GM21381 (cell line): ENCODE data around the gene TBKBP1.

Experiments used
- ATAC-seq: cut with Tn5 transposase; IDR thresholded peaks from one replicate; pipeline ENCODE4 v1.9.1; 2021; ENCODE audit warnings: mild to moderate bottlenecking, moderate library complexity; ENCODE audit not compliant: unreplicated experiment

TBKBP1 gene

DNA sequence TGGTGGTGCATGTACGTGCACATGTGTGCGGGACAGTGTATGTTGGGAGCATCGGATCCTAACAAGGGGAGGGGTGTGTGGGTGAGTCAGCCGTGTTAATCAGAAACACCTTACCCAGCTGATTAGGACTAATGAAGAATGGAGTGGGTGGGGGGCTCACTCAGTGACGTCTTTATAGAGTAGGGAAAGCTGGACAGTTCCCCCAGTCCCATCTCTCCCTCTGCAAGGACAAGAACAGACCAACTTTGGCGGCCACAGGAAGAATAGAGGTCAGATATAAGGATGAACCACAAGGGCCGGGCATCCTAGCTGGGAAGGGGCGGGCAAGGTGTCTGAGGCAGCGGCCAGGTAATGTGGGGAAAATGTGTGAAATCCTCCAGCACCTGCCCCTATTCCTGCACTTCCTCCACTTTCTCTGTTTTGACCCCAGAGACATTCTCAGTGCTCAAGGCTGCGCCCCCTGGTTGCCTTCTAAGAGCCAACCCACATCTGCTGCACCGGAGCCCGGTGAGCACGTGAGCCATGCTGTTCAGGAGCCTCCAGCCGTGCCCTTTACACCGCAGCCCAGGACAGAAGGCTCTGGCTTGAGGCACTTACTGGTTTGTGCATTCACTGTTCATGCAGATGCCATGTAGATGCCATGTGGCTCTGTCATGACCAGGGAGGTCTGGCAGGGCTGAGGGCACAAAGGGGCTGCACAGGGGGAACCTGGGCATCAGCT is 20.2 kb downstream of the TBKBP1 start:
- no peak for ATAC-seq

DNA sequence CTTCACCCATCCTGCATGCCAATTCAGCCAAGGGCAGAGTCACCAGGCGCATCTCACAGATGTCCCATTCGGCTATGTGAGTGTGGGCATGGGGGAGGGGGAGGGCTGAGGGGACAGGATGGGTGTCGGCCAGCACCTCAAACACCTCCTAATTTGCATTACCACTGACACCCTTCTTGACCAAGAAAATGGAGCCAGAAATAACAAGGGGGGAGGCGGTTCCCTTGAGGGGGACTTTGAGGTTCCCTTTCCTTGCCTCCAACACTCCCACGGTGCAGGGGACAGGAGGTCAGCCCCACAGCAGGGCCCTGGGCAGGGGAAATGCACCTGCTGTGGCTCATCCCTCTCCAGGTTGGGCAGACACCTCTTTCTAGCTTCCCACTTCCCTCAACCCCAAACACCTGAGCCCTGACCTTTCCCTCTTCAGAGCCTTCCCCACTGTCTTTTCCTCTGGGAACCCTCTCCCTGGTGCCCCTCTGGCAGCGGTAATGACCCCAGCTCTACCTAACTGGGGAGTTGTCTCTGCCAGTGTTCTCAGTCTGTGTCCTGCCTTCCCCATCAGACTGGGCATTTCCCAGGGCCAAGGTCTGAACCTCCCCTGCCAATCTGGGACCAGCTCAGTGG is 20.9 kb downstream of the TBKBP1 start:
- ATAC-seq = no peak

DNA sequence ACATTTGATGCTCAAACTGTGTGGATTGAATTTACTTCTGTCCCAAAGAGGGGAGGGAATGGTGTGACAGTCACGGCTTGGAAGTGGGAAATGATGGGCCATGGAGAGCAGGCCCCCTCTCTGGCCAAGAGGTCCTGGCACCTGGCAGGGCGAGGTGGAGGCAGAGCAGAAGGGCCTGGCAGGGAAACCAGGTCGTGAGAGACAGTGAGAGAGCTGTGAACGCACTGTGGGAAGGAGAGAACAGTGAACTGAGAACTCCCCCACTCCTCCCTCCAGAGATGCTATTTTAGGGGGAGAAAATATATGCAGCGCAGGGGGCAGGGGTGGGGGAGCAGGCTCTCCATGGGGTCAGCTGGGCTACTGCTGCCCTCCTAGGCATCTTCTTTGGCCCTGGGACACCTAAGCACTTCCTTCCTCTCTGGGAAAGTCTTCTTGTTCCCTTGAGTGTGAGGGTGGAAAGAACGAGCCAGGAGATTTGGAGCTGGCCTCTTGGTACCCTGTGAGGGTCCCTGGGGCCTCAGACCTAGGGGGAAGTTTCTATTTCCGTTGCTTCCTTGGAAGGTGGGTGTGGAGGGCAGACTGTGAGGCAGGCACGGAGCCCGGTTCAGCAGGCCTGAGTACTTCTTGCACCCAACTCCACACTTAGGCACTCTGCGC is 21.8 kb downstream of the TBKBP1 start:
- ATAC-seq = no peak

DNA sequence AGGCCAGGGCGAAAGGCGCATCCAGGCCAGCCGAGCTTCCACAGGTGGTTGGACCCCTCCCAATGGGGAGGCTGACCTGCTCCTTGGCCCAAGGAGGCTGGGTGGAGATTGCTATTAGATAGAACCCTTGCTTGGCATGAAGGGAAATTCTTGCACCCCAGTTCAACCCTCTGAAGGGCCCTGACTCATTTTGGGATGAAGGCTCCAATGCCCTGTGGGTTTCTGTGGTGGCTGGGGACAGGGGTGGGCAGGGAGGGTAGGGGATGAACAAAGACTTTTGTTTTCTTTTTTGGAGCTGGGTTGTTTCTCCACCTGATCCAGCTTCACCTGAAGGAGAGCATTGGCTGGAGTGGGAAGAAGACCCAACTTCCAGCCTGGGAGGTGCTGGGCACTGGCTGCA is 22.4 kb downstream of the TBKBP1 start:
- ATAC-seq = no peak

DNA sequence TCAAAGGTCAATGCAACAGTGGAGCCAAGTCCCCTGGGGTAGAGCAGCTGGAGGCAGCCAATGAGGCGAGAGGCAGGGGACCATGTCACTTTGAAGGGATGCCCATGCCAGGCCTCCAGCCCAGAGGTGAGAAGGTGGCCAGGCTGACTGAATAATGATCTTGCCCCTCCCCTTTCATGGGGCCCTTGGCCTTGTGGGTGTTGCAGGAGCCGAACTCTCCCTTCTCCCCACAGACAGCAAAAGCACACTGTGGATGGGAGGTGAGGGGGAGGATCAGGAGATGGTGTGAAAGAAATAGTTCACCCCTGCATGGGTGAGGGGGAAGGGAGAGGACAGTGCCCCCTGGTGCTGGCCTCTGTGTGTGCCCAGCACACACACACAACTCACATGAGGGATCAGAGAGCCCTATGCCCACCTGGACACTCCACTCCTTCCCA is 23.3 kb downstream of the TBKBP1 start:
- no peak for ATAC-seq

DNA sequence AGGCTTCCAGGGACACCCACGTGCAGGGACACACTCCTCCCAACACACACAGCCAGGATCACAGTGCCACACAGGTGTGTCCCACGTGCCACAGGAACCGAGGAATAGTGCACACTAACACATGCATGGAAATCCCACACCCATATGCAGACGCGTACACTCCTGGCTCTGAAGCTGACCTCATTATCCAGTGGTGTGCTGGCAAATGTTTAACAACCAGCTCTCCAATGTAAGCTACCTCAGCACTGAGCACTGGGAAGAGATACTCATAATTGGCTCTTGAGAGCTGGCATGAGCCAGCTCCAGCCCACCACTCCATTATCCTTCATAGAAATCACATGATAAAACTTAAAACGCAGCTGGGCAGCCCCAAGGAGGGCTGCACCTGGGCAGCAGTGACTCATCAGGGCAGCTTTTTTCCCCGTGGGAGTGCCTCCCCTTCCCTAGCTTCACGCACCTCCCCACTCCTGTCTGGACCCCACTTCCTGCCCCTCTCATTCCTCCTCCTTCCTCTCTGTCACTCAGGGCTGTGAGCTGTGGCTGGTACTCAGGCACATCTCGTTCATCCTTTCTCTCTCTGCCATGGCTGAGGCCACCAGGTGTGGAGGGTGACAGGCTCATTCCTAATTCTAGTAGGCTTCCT is 24.1 kb downstream of the TBKBP1 start:
- no peak for ATAC-seq

DNA sequence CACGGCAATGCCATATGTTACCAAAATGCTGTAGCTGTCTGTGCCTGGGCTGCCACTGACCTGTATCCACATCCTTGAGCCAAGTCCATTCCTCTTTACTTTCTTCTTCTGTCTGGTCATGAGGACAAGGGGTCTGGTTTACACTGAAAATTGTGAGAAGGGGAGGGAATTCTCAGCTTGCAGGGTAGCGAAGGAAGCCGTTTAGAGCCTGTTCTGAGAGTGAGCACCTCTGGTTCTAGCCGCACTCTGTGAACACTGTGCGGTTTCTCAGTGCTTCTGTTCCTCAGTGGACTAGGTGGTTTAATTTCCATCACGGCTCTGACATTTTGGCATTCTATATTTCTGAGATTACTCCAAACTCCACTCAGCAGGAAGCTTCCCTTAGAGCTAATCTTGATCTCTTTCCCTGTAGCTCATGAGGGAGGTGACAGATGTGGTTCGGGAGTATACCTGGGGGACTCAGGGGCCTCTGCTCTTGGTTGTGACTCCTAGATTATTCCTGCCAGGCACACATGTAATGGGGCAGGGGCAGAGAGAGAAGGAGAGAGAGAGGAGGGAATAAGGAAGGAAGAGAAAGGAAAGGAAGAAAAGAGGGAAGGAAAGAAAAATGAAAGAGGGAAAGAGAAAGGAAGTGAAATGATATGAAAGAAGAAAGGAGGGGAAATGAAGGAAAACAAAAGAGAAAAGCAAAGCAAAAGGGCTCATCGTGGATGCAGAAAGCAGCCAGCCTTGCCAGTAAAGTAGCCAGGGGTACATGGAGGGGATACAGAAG is 24.9 kb downstream of the TBKBP1 start:
- ATAC-seq = no peak

DNA sequence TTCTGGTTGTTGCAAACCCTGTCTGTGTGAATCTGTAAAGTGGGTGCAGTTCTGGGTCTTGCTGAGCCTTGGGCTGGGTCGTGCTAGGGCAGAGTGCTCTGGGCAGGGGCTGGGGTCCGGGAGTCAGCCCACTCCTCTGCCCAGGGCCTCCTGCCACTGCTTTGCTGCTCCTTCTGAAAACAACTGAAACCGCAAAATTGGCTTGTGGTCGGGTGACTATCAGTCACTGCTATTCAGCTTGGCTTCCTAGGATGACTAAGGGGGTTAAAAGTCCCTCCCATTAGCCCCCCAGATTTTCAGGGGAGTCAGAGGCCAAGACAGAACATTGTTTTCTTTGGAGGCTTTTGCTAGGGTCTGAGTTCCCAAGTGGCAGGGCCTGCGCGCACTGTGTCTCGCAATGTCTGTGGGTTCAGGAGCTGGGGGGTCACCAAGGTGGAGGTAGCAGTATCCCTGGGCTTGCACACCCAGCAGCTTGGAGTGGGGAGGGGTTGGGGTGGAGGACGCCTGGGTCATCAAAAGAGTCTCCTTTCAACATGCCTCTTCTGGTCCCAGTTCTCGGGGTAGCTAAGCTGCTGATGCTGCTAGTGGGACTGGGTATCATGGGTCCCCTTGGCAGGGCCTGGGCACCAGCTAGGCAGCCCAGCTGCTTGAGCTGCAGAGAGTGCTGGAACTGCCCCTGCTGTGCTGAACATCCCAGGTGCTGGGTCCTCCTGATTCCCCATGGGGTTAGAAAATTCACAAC is 25.6 kb downstream of the TBKBP1 start:
- ATAC-seq = no peak

DNA sequence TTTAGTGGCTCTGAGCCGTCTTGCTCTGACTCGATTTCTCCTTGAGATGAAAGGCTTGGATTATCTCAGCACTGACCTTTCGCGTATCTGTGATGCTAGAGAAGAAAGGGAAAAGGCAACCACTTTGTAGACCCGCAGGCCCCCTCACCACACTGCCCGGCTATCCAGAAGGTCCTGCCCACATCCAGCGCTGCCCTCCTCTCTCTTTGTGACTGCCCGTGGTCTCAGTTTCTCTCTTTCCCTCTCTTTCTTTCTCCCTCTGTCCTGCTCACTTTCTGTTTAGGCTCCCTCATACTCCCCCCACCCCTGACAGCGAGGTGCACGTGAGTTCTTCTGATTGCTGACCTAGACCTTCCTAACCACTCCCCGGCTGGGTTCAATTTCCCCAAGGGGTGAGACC is 26.2 kb downstream of the TBKBP1 start:
- ATAC-seq = no peak

DNA sequence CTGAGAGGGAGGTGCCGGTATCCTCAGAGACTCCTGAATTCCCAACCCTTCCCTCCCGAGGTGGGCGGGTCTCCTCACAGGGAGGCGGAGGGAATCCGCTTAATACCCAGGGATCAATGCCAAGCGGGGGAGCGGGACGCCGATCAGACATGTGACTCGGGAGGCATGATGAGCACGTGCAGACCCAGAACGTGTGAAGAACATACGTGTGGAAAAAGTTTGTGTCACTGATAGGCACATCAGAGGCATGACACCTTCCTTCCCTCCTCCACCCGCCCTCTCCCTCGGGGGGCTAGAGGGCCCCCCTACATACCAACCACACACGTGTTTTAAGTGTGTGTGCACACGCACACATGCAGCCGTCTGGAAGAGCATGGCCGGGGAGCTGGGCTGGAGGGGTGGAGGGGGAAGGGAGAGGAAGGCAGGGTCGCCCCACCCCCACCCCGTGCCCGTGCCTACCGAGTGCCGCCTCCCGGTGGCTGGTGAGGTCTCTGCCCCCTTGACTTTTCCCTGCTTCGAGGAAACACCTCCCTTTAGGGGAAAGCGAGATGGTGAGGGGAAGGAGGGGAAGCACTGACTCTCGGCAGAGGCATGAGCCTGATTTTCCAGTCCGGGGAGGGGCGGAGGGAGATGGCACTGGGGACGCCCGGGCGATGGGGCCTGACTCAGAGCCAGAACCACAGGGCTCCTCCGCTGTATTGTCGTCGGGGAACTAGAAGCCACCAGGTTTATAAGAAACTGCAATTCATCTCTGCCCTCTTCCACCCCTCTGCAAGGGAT is 27.0 kb downstream of the TBKBP1 start:
- ATAC-seq = no peak

DNA sequence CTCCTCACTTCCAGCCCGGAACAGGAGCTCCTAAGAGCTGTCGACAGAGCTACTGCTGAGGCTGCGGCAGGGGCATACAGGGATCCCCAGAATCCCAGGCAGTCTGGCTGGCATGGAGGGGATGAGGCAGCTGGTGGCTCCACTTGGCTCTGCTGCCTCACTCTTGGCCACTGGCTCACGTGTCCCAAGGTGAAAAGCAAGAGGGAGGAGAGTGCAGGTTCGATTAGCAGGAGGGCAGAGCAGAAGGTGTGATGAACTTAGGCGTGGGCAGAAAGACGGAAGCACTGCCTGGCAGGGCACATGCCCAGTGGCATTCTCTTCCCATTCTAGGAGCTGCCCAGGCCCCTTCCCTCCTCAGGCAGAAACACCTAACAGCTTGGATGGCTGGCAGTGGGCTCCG is 27.8 kb downstream of the TBKBP1 start:
- ATAC-seq = no peak

DNA sequence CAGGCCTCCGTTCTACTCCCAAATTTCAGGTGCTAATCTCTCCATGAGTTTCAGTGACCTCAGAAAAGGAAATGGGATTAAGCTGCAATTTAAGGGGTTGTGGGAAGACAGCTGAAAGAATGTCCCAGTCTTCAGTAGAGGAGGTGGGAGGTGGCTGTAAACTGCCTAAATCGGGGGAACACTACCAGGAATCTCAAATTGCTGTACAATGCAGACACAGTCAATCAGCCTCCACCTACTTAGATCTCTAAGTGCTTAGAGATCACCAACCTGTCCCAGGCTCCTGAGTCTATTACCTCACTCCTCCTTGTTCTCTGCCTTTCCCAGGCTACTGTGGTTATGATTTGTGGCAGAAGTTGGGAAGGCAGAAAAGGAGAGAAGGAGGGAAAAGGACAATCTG is 30.7 kb downstream of the TBKBP1 start:
- no peak for ATAC-seq

DNA sequence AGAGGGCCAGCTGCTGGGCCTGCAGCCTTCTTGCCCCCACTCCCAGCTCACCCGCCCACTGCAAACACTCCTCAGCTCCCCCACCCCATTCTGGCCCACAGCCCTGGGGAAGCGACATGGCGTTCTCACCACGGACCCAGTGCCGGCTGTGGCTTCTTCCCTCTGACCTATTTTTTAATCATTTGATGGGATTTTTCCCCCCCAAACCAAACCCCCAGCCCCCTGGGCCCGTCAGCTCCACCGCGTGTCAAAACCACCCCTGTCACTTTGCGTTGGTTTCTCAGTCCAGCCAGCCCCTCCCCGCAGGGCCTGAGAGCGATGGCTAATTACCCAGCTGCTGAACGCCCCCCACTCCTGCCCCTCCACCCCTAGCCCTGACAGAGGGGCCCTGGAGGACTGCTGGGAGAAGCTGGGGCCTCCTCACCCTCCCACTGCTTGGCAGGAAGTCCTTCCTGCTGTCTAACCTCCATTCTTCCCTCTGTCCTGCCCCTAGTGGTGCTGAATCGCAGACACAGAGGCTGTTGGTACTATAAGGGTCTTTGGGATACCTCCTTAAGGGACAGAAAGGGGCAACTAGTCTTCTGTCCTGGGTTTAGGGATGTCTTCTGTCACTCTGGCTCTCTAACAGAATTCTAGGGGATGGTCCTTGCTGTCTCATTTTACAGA is 31.6 kb downstream of the TBKBP1 start:
- ATAC-seq = no peak

DNA sequence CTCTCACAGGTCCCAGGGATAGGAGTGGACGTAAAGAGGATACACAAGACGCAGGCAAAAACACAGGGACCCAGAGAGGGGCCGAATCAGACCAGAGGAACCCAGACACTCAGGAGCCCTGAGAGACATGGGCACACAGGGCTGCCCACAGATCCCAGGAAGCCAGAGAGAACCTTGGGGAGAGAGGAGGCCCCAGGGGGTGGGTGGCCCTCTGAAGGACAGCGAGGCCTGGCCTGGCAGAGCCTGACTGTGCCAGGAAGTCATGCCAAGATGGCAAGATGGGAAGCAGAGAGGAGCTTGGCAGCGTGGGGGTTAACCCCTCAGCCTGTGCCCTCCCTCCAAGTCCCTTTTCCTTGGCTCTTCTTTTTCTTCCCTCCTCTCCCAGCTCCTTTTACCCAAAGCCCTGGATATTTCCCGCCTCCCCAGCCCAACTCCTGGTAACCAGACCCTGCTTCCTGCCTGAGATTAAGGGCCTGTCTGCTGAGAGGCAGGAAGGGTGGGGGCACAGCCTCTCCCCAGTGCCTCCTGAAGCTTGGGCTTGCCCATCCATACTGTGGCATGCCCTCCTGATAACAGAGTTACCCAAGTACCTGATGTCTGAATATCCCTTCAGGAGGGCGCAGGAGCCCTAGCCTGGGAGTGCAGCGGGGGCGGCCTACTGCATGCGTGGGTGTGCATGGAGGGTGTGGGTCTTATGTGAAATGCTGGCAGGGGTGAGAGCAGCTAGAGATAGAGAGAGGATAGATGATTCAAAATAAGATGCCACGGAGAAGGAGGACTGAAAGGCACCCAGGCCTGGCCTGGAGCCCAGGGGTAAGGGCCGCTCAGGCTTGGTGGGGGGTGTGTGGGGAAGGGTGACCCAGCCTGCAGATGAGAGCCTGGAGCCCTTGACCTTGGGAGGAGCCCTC is 33.1 kb downstream of the TBKBP1 start:
- no peak for ATAC-seq

DNA sequence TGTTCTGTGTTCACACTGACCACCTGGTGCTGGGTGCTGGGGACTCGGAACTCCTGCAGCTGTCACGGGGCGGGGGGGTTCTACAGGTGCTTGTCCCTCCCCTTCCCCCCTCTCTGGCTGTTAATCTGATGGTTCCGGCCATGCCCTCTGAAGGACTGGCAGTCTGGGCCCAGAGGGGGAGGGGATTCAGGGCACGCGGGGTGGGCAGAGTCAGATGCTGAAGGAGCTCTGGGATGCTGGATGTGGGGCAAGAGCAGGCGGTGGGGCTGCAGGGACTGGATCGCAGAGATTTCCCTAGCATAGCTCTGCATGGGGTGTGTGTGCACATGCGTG is 33.7 kb downstream of the TBKBP1 start:
- ATAC-seq = no peak

DNA sequence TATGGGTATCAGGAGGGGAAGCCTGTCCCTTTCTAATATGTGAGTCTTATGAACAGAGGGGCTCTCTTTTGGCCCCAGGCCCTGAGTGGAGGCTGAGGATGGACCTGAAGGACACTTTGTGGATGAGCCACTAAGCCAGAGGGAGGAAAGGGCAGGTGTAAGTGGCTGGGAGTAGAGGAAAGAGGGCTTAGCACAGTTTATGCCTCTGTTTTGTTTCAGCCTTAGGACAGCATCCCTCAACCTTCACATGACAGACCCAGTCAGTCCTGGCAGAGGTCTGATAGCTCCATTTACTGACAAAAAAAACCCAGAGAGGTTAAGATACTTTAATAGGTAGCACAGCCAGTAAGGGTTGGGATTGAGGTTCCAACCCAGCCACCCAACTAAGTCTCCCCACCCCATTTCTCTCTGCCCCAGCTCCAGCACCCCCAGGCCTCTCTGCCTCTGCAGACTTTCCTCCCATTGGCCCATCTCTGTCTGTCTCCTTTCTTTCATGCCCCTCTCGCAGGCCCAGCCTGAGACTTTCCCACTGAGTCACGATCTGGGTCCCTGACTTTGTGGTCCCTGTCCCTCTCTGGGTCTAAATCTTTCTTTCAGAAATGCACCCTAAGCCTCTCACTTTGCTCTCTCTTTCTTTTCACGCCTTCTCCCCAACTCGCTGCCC is 34.4 kb downstream of the TBKBP1 start:
- ATAC-seq = no peak

DNA sequence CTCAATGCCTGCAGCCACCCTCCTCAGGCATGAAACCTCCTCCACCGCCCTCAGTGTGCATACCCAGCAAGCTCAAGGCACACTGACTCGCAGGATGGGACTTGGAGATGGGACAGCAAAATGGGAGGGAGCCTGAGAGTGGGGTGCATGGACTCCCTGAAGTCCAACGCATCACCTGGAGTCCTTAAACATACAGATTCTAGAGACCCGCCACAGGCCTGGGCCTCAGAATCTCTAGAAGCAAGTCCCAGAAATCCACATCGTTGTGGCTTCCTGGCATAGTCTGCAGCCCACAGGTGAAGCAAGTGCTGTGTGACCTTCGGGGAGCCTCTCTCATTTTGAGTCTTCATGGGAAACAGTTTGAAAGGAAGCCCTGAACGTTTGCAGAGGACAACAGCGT is 35.5 kb downstream of the TBKBP1 start:
- ATAC-seq = no peak

DNA sequence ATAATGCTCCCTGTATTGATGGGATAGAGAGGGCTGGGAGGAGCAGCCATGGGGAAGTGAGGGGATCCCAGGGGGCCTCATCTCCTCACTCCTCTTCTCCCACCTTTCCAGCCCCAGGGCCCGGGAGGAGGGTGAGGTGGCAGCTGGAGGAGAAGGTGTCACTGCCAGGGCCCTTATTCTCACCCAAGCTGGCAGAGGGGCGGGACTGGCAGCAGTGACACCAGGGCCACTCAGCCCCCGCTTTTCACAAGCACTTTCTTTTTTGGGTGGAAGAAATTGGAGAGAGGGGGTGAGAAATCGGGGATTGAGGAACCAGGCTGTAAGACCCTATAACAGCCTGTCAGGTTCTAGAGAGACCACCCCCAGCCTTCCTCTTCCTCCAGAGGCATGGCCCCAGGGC is 36.7 kb downstream of the TBKBP1 start:
- no peak for ATAC-seq
